HG03442 (cell line): ENCODE measurements around the gene RFX5.

Source experiments
- ATAC-seq: cut with Tn5 transposase; IDR thresholded peaks from one replicate; pipeline ENCODE4 v1.9.1; 2021; ENCODE audit warnings: mild to moderate bottlenecking, moderate library complexity; ENCODE audit not compliant: unreplicated experiment

Gene RFX5

DNA sequence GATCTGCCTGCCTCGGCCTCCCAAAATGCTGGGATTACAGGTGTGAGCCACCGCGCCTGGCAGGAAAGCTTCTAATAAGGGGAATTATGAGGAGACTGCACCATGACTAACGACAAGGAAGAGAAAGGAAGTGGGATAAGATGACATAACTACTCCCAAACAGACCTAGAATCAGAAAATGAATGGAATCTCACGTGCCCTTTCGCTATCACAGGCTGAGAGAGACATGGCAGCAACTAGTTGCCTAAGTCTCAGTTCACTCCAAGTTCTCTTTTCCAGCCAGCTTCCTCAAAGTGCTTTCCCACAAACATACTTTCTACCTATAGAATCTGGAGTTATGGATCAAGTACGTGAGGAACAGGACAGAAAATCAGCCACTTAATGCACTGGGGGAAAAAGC lies 21.8 kb downstream of the RFX5 start:
- no peak for ATAC-seq

DNA sequence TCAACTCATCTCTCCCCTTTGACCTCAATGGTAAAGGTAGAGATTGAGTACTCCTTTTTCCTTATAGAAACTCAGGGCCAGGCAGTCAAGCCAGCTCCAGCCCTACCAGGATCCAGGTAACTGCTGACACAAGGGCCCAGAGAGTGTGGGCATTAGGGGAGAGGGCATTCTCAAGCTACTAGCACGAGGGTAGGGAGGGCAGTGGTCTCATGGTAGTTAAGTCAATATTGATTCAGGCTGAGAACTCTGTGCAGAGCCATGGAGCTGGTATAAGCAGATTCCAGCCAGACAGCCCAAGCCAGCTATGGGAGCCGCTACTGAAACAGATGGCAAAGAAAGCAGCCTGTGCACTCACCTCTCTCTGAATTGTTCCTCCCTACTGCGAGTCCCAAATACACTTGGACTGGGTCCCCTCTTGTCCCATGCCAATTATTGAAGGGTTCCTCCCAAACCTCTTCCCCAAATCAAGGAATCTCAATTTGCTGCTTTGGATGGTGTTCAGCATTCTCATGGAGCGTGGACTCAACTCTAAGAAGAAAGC lies 22.6 kb downstream of the RFX5 start:
- ATAC-seq = no peak

DNA sequence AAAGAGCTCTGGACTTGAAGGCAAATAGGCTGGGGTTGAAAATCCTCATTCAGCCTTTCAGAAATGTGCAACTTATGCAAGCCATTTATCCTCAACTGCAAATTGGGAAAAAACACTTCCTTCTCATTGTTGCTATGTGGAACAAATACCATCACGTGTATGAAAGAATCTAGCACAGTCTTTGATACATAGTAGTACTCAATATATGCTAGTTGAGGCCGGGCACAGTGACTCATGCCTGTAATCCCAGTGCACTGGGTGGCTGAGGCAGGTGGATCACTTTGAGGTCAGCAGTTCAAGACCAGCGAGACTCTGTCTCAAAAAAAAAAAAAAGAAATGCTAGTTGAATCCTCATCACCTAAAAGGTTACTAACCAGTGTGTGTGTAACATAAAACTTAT lies 28.1 kb downstream of the RFX5 start:
- no peak for ATAC-seq

DNA sequence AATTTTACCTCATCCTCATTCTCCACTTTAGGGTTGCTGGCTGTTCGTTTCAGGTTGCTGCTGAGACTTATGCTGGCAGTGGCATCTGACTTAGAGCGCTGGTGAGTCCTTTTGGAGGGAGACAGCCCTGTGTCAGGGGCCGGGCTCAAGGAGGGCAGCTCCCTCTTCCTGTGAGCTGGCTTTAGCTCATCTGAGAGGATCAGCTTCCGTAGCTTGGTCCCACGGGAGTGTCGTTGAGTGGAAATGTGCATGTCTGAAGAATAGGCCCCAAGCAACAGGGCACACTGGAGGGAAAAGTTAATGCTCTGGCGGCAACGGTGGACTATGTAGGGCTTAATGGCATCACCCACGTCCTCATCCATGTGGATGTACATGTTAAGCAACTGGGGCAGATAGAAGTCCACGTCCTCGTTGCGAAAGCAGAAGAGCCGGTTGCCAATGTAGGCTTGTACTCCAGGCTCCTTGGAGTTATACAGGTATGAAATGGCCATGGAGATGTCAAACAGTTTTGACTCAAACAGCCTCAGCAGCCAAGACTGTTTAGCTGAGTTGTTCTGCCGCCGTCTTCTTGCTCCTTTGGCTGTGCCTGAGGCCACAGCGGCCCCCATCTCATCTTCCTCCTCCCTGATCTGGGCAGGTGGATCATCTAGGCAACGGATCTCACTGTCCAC lies 31.4 kb downstream of the RFX5 start:
- no peak for ATAC-seq

DNA sequence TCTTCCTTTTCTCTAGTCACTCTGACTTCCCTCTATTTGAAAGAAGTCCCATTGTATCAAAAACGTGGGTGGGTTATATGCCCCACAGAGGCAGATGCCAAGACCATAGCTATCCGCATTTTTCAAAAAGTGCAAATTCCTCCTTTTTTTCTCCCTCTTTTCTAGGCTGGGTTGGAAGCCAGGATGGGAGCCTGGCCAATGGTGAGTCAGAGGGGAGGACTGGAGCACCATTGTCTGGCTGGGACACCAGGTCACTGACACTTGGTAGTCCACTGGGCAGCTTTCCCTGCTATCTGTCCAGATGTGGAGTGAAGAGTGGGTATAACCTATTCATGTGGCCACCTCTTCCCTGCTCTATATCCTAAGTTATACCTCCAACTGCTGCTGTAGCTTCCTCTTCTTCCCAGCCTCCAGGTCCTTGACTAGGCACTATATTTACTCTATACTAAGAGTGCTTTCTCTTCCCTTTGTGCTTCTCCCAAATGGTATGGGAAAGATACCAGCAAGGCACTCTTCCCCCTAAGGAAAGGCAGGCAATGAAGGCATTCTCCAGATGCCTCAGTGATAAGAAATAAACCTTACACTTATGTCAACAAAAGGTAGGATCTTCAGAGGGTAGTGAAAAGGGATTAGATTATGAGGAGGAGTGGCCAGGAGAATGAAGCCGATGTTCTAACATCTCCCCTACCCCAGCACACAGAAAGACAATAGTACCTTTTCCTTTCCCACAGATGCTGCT lies 32.7 kb downstream of the RFX5 start:
- no peak for ATAC-seq

DNA sequence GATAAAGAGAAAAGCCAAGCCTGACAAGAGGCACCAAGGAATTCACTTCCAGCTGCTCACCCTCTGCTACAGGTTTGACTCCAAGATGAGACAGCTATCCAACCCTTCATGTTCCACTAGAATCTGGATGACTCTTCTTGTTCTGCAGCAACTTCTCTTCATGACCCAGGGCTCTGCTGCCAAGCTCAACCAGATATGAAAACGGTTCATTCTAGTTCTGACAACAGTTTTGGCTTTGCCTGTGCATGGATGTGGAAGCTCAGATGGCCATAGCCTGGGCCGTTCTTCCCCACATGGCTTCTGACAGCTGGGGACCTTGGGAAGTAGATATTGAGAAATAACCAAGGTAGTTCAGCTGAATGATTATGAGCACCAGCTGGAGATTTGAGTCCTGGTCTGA lies 33.6 kb downstream of the RFX5 start:
- ATAC-seq = no peak

DNA sequence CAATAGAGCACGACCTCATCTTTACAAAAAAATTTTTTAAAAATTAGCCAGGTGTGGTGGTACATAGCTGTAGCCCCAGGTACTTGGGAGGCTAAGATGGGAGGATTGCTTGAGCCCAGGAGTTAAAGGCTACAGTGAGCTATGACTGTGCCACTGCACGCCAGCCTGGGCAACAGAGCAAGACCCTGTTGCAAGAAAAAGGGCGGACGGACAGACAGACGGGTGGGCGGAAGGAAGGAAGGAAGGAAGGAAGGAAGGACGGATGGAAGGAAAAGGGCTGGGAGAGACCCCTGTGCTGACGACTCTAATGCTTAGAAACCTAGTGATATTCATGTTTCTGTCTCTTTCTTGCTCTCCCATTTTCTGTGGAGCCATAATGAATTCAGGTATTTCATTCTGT lies 34.2 kb downstream of the RFX5 start:
- no peak for ATAC-seq

DNA sequence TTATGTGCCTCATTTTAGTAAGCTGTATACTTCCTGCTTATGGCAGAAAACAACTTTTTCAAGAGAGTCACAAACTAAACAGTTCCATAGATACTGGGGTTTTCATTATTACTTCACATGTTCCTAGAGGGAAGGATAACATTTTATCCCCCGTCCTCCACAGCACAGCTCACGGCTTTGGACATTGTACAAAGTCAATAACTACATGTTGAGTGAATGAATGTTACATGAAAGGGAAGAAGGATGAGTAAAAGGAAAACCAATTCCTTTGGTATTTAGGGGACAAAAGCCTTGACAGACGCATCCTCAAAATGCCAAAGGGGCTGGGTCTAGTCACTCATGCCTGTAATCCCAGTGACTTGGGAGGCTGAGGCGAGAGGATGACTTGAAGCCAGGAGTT lies 34.6 kb downstream of the RFX5 start:
- no peak for ATAC-seq

DNA sequence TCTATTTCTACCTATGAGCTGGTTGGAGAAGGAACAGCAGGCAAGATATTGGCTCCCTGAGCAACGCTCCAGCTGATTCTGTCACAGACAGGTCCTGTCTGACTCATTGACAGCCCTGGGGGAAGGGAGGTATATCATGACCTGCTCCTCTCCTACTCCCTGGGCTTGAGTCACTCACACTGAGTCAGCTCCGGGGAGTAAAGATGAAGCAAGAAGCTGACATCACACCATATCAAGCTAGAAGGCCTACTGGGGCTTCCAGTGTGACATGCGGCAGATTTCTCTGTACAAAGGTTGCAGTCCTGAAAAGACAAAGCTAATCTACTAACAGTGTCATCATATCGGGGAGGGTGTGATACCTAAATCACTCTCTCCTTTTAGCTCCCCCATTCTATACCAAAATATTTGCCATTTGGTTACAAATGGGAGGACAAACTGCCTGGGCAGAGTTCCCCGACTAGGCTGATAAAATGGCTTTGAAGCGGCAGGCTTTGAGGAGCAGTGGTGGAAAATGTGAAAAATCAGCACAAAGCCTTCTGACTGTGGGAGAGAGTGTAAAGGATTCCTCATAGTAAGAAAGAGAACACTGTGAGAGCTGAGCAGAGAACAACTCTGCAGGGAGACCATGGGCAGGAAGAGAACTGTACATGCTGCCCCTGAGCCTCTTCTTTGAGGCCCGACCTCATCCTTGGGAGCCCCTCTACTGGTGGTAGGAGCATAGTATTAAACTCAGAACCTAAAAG lies 35.3 kb downstream of the RFX5 start:
- ATAC-seq = peak; percentile 45

DNA sequence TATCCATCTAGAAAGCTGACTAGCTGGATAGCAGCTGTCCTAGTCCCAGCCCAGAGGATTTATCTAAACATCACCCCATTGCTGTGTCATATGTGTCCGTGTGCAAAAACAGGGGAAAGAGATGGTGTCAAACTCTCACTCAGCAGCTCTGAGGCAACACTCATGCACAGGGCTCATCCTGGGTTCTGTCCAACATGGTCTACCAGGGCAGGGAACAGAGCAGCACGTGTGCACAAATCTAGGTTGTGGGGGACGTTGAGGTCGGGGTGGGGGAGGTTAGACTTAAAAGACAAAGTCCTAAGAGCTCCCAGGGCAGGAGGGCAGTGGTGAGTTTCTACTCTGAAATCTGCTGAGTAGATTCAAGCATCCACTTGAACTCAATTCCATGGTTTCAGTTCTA lies 36.0 kb downstream of the RFX5 start:
- ATAC-seq = no peak

DNA sequence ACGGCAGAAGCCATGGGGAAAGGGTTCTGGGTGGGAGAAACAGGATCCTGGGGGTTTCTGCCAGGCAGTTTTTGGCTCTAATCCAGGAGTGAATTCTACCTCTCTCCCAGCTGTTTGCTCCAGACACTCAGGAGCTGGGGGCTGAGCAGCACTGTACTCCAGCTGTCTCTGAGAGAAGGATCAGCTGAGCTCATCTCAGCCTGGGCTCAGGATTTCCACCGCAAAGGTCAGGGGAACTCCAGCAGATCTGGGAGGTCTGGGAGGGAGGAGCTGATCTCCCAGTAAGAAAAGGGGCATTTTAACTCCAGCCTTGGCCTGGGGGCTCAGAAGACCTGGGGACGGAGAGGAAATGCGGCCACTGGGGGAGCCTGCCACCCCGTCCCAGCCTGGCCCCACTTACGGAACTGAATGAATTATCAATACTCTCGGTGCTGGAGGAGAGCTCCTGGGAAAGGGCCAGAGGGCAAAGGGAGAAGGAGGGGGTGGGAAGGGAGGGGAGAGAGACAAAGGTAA lies 37.2 kb downstream of the RFX5 start:
- ATAC-seq = no peak

DNA sequence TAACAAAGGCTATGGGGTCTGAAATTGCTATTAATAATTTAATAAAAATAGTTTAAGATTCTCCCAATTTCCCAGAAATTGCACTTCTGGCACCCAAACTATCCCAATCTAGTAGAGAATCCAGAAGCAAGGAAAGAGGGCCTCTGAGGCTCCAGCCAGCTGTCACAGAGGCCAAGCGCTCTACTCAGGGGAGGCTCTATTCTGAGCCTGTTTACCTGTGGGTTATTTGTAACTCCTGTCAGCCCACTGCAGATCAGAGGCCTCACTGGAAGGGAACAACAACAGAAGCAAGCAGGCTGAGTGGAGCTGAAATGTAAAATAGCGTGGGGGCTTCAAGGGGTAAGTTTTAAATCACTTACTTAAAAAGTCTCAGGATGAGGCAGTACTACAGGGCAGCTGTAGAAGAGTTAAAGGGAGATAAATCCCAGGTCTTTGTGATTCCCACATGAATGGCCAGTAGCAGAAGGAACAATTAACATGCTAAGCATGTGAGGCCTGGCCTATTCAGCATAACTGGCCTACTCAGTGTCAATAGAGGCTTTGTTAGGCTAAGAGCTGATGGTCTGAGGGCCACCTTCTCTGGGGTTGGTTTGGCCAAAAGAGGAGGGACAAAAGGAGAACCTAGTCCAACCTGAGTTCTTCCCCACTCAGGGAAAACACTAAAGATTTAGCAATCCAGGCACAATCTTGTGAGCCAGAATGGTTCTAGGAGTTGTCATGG lies 52.1 kb downstream of the RFX5 start:
- ATAC-seq = no peak

DNA sequence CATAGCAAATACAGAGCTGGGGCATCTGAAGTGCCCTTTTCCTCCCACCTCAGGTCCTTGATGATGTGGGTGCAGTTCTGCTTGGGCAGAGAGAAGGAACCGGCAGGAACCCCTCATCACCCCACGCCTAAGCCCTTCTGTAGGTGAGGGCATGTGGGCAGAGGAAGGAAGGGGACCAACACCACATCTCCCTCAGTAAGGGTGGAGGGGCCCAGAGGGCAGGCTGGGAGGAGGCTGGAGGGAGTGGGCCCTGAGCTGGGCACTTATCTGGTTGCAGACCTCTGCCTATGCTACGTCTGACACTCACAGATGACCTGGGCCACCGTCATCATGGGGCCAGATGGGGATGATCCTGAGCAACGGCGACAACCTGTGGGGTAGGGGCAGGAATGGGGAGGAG lies 54.0 kb downstream of the RFX5 start:
- ATAC-seq = no peak

DNA sequence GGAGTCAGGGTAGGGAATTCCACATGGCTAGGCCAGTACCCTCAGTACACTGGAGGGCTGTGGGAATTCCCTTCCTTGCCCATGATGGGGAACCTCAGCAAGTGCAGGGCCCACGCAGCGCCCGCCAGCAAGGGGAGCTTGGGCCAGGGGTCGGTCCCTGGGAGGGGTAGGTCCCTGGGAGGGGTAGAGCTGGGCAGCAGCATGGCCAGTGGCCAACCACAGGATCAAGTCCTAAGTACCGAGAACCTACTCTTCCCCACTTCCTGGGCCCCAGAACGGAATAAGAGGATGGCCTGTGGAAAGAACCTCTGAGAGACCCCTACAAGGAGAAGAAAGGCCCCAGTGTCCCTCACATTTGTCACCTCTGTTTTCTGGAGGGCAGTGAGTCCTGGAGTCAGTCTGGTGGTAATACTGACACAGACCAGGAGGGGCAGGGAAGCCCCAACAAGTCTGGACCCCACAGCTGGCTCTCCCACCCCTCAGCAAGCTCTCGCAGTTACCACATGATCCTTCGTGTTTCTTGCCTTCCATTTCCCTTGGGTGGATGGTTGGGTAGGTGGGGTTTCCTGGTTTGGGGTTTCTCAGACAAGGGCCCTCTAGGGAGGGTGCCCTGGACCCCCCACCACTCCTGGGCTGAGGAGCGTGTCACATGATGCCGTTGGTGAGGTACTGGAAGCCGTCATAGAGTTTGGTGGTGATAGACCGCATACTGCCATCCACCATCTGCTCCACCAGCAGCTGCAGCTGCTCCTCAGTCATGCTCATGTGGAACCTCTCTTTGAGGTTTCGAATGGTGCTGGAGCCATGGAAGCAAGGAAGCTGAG lies 54.6 kb downstream of the RFX5 start:
- ATAC-seq = no peak

DNA sequence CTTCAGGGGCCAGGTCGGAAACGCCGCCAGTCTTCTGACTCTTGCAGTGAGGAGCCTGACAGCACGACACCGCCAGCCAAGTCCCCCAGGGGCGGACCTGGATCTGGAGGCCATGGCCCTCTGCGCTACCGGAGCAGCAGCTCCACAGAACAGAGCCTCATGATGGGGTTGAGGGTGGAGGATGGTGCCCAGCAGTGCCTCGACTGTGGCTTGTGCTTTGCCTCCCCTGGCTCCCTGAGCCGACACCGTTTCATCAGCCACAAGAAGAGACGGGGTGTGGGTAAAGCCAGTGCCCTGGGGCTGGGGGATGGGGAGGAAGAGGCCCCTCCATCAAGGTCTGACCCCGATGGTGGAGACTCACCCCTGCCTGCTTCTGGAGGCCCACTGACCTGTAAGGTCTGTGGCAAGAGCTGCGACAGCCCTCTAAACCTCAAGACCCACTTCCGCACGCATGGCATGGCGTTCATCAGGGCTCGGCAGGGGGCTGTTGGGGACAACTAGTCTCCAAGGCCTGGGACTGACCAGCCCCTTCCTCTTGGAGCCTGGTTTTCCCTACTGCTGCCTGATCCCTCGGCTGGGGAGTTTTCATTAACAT lies 56.2 kb downstream of the RFX5 start:
- ATAC-seq = no peak
